ENCODE measurements around the gene FHOD3. TPM values are rescaled to one million over a fixed set of nuclear protein-coding genes. Genes with fewer than 3 reads are reported as not detected.

FHOD3 gene
- total and polyA plus RNA-seq, 9 of the 15 experiments (the other 6 are each of a cell fraction or from before 2014, with no cell fraction given), result 0.11 TPM; not detected in 8

- Histone ChIP-seq H3K4me1 (replicated peaks in 1 of 2; ENCODE audit: control insufficient read depth in 2 of 2, insufficient read depth in 2 of 2, low read length in 2 of 2) (no peaks in the 10 kb centered on the region), H2AFZ (ENCODE audit: low read depth, low read length) (no peak overlapping the region), H3K27me3 (ENCODE audit: control insufficient read depth in 2 of 2, insufficient read depth in 2 of 2, low read length in 2 of 2) (no peaks in the 10 kb centered on the region; a peak in 1 of 5 replicates), H3K27ac (ENCODE audit: extremely low read depth, low read depth, low read length) (no peak overlapping the region), H3K4me2 (ENCODE audit: insufficient read depth, low read length) (no peak overlapping the region), H3K9me1 (ENCODE audit: control insufficient read depth, insufficient read depth, low read length) (no peaks in the 10 kb centered on the region), H4K20me1 (replicated peaks; ENCODE audit: control insufficient read depth, insufficient read depth, low read length) (no peaks in the 10 kb centered on the region), H3K36me3 (ENCODE audit: control insufficient read depth, insufficient read depth, low read length) (no peaks in the 10 kb centered on the region), H3K4me3 (no peak overlapping the region), H3K79me2 (ENCODE audit: control insufficient read depth, insufficient read depth, low read length) (no peaks in the 10 kb centered on the region), H3K9me3 (replicated peaks; ENCODE audit: control insufficient read depth, insufficient read depth, low read depth, low read length) (no peaks in the 10 kb centered on the region), H3K9ac (ENCODE audit: insufficient read depth in 1 of 2, low read depth in 2 of 2, low read length in 2 of 2) (no peak overlapping the region)
- intact Hi-C loops (cut with micrococcal nuclease) (no loop called here), in situ Hi-C loops (cut with MboI) (no loop called here)
- BruUV-seq (replicated peaks), result no TSS peak
- 5% methylated on average over 6 of the region's 6 CpGs for WGBS (ENCODE audit: insufficient coverage, low coverage, missing lambda C conversion rate)
- CTCF ChIA-PET (ENCODE audit: low intra/inter-chr PET ratio), result interaction anchor here (0.6 kb wide), 1 partner anchor 1871 kb away, joined by 3 read pairs; no protein-coding TSS in a partner anchor
- ATAC-seq (no peak), DNase-seq (ENCODE audit: extremely low read depth in 1 of 4, low spot score in 3 of 4) (no peak), FAIRE-seq (no peak)
- POLR2A ChIA-PET, result no interaction called here
- TF ChIP-seq MTF1 (CRISPR knock-in tag; IDR thresholded peaks at IDR 0.05; ENCODE audit: borderline replicate concordance), result no peak
- no peak for TF ChIP-seq SIX5 (IDR thresholded peaks at IDR 0.05; ENCODE audit: borderline replicate concordance in 1 of 2, insufficient read depth in 1 of 2, low read depth in 1 of 2, low read length in 2 of 2)
- no peak for TF ChIP-seq ZNF449 (CRISPR knock-in tag; IDR thresholded peaks at IDR 0.05)
- no peak for TF ChIP-seq ZNF696 (CRISPR knock-in tag; conservative IDR thresholded peaks at IDR 0.05)
- no peak for TF ChIP-seq MCM7 (IDR thresholded peaks at IDR 0.05)
- TF ChIP-seq KAT8 (IDR thresholded peaks at IDR 0.05; ENCODE audit: low read depth), result no peak
- no peak for TF ChIP-seq FOXO4 (CRISPR knock-in tag; IDR thresholded peaks at IDR 0.05)
- no peak for TF ChIP-seq ETV1 (tag; conservative IDR thresholded peaks at IDR 0.05; ENCODE audit: low read depth)
- TF ChIP-seq PBX2 (CRISPR knock-in tag; IDR thresholded peaks at IDR 0.05; ENCODE audit: low read depth), result no peak
- TF ChIP-seq PBX2 (tag; conservative IDR thresholded peaks at IDR 0.05; ENCODE audit: low read depth), result no peak
- no peak for TF ChIP-seq SNIP1 (IDR thresholded peaks at IDR 0.05; ENCODE audit: low read depth)
- no peak for TF ChIP-seq NKRF (IDR thresholded peaks at IDR 0.05; ENCODE audit: borderline replicate concordance)
- TF ChIP-seq RHOXF2B (CRISPR knock-in tag; conservative IDR thresholded peaks at IDR 0.05), result no peak
- no peak for TF ChIP-seq KDM4B (IDR thresholded peaks at IDR 0.05; ENCODE audit: borderline replicate concordance in 2 of 2, low read depth in 1 of 2)
These were observed 283.6 kb downstream of the FHOD3 start for GRCh38 chr18:36580874-36581750.

All from K562 (cell line).